GM19372 (cell line): ENCODE results near the gene CACNB2.
"Not testable (repeated sequence)": the region's sequence is repeated elsewhere in the genome, so short reads cannot be mapped to it uniquely, and the experiment has no call there.

ENCODE experiments used
- ATAC-seq: cut with Tn5 transposase; IDR thresholded peaks from one replicate; pipeline ENCODE4 v1.9.1; 2021; ENCODE audit warnings: mild to moderate bottlenecking, low read depth, moderate library complexity; ENCODE audit not compliant: unreplicated experiment

Gene CACNB2

GRCh38 chr10:18583575-18584270, 443.5 kb downstream of the CACNB2 start:
- ATAC-seq = peak; percentile 51

- ATAC-seq = not testable (repeated sequence)
Measured at GRCh38 chr10:18586637-18587036, 446.4 kb downstream of the CACNB2 start.

GRCh38 chr10:18591141-18591540, 450.9 kb downstream of the CACNB2 start:
- ATAC-seq = not testable (repeated sequence)
